Endodermal cell (in vitro differentiated cells): ENCODE data around the gene GKN1. TPM values are rescaled to one million over a fixed set of nuclear protein-coding genes. Genes with fewer than 3 reads are reported as not detected.
A peak's percentile ranks its signal among the peaks of the same experiment; 100 is the strongest.

Experiments used
- DNase-seq: peaks from one replicate; pipeline ENCODE4 v3.0.0-alpha.2; 2017
- H3K27ac ChIP-seq: 2 replicates; pipeline ENCODE4 v1.5.1; 2013; ENCODE audit warnings: mild to moderate bottlenecking, low read depth, low read length, moderate library complexity
- H3K27me3 ChIP-seq: 2 replicates; pipeline ENCODE4 v1.6.1; 2013; ENCODE audit warnings: mild to moderate bottlenecking, low read length, moderate library complexity; ENCODE audit not compliant: insufficient read depth, control insufficient read depth, poor library complexity, severe bottlenecking
- H3K36me3 ChIP-seq: 2 replicates; pipeline ENCODE4 v1.7.0; 2013; ENCODE audit warnings: mild to moderate bottlenecking, low read length, moderate library complexity; ENCODE audit not compliant: control insufficient read depth, insufficient read depth
- H3K4me1 ChIP-seq: one replicate; pipeline ENCODE4 v1.7.0; 2013; ENCODE audit warnings: low read length; ENCODE audit not compliant: control insufficient read depth, insufficient read depth
- H3K4me3 ChIP-seq: 2 replicates; pipeline ENCODE4 v1.5.1; 2013; ENCODE audit warnings: mild to moderate bottlenecking, low read length, moderate library complexity
- H3K9ac ChIP-seq: 2 replicates; pipeline ENCODE4 v1.6.1; 2013; ENCODE audit warnings: mild to moderate bottlenecking, low read length, moderate library complexity; ENCODE audit not compliant: poor library complexity, severe bottlenecking; ENCODE audit errors: extremely low read depth
- H3K9me3 ChIP-seq: 2 replicates; pipeline ENCODE4 v1.6.1; 2013; ENCODE audit warnings: mild to moderate bottlenecking, low read length, moderate library complexity; ENCODE audit not compliant: control insufficient read depth
- H3K27ac Mint-ChIP-seq: 2 replicates; pipeline ENCODE4 v1.8.0; 2020; ENCODE audit warnings: mixed read lengths
- H3K27me3 Mint-ChIP-seq: 2 replicates; pipeline ENCODE4 v1.8.0; 2021; ENCODE audit warnings: mild to moderate bottlenecking, mixed read lengths; ENCODE audit not compliant: insufficient read depth
- H3K36me3 Mint-ChIP-seq: 2 replicates; pipeline ENCODE4 v1.8.0; 2020; ENCODE audit warnings: low read depth, mixed read lengths
- H3K4me1 Mint-ChIP-seq: 2 replicates; pipeline ENCODE4 v1.8.0; 2020; ENCODE audit warnings: mixed read lengths
- H3K4me3 Mint-ChIP-seq: 2 replicates; pipeline ENCODE4 v1.8.0; 2020; ENCODE audit warnings: mild to moderate bottlenecking, moderate library complexity, mixed read lengths
- H3K9me3 Mint-ChIP-seq: 2 replicates; pipeline ENCODE4 v1.8.0; 2020; ENCODE audit warnings: mild to moderate bottlenecking, mixed read lengths
- CTCF ChIP-seq: fragments of 200-600 bp; sonication (generic); conservative IDR thresholded peaks from 2 replicates; pipeline ENCODE4 v1.5.0; 2021; ENCODE audit warnings: antibody characterized with exemption, mild to moderate bottlenecking
- WGBS, 2 experiments: methylation state at CpG; one replicate each; pipeline versions ENCODE4 v1.1.5 to v1.1.7; 2013; ENCODE audit warnings: missing lambda C conversion rate in 2 of 2, mixed read lengths in 1 of 2; ENCODE audit not compliant: insufficient coverage in 1 of 2, insufficient read length in 1 of 2; 5-methylcytosine and 5-hydroxymethylcytosine counted together
- total RNA-seq, 2 donors: library from RNA; stranded (reverse); fragmentation: NEBNext Ultra II Directional in 1 of 2; extraction: Animal tissue kit (Norgen Biotek cat#: 25700) in 1 of 2; gene quantifications; 2 replicates in 1 of 2; 3 replicates in 1 of 2; pipeline ENCODE4 v1.2.1, GENCODE V29; 2021

GKN1 gene
- total RNA-seq, 2 donors from 2014 or later, result not detected

GRCh38 chr2:68997401-68997800, 23.0 kb downstream of the GKN1 start:
- DNase-seq, result no peak
- H3K4me1 ChIP-seq, result no peaks in the 10 kb centered on the region
- peaks cover 23% of the 10 kb centered on the region for H3K9me3 ChIP-seq
- no peak overlapping the region for H3K9ac ChIP-seq
- H3K36me3 ChIP-seq, result no peaks in the 10 kb centered on the region
- Mint-ChIP-seq H3K4me1 (no peaks in the 10 kb centered on the region), H3K36me3 (no peaks in the 10 kb centered on the region), H3K27ac (no peak overlapping the region), H3K27me3 (peaks cover 11% of the 10 kb centered on the region), H3K9me3 (peaks cover 26% of the 10 kb centered on the region), H3K4me3 (no peak overlapping the region)
- no peak overlapping the region for H3K27ac ChIP-seq
- no peaks in the 10 kb centered on the region for H3K27me3 ChIP-seq
- H3K4me3 ChIP-seq, result no peak overlapping the region
- no peak for TF ChIP-seq CTCF

- Mint-ChIP-seq H3K36me3 (no peaks in the 10 kb centered on the region), H3K9me3 (peaks cover 30% of the 10 kb centered on the region), H3K4me1 (no peaks in the 10 kb centered on the region), H3K27ac (no peak overlapping the region), H3K27me3 (peaks cover 20% of the 10 kb centered on the region), H3K4me3 (no peak overlapping the region)
- TF ChIP-seq CTCF, result no peak
- Histone ChIP-seq H3K9me3 (peaks cover 34% of the 10 kb centered on the region), H3K27me3 (no peaks in the 10 kb centered on the region), H3K4me3 (peak overlapping the region; percentile 53), H3K27ac (no peak overlapping the region), H3K9ac (no peak overlapping the region), H3K4me1 (no peaks in the 10 kb centered on the region), H3K36me3 (no peaks in the 10 kb centered on the region)
- DNase-seq, result no peak
These were observed 27.4 kb downstream of the GKN1 start for GRCh38 chr2:69001879-69002278.

- Histone ChIP-seq H3K36me3 (no peaks in the 10 kb centered on the region), H3K4me3 (no peak overlapping the region), H3K27me3 (no peaks in the 10 kb centered on the region), H3K9me3 (peaks cover 34% of the 10 kb centered on the region), H3K27ac (no peak overlapping the region), H3K9ac (no peak overlapping the region), H3K4me1 (no peaks in the 10 kb centered on the region)
- no peak for TF ChIP-seq CTCF
- WGBS, 2 experiments, result 89 to 95% methylated on average over 2 of the region's 2 CpGs
- Mint-ChIP-seq H3K4me3 (no peak overlapping the region), H3K4me1 (no peaks in the 10 kb centered on the region), H3K27me3 (peaks cover 20% of the 10 kb centered on the region), H3K36me3 (no peaks in the 10 kb centered on the region), H3K27ac (no peak overlapping the region), H3K9me3 (peaks cover 30% of the 10 kb centered on the region)
- no peak for DNase-seq
These were observed 29.3 kb downstream of the GKN1 start for GRCh38 chr2:69003731-69004130.
